Measurements from ENCODE around the gene NCKAP5.

The NCKAP5 gene

DNA sequence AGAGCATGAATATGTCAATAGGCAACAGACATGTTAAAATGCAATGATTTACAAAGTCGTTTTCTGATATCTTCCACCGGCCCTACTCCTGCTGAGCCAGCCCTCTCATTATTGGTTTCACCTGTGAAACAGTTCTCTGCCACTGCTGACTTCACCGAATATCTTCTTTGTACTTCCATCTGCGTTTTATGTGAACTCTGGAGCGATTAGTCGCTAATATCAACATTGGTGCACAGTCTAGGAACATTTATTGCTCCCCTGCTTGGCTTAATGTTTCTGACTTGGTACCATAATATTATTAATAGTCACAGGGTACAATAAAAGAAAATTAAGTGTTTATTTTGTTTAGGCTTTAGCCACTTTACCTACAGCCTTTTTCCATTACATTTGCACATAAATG lies 105.5 kb downstream of the NCKAP5 start:
- H3K4me3 ChIP-seq (ENCODE audit: low read depth in 1 of 2, low read length in 1 of 2), result no peak overlapping the region
- TF ChIP-seq, protein P1, sequence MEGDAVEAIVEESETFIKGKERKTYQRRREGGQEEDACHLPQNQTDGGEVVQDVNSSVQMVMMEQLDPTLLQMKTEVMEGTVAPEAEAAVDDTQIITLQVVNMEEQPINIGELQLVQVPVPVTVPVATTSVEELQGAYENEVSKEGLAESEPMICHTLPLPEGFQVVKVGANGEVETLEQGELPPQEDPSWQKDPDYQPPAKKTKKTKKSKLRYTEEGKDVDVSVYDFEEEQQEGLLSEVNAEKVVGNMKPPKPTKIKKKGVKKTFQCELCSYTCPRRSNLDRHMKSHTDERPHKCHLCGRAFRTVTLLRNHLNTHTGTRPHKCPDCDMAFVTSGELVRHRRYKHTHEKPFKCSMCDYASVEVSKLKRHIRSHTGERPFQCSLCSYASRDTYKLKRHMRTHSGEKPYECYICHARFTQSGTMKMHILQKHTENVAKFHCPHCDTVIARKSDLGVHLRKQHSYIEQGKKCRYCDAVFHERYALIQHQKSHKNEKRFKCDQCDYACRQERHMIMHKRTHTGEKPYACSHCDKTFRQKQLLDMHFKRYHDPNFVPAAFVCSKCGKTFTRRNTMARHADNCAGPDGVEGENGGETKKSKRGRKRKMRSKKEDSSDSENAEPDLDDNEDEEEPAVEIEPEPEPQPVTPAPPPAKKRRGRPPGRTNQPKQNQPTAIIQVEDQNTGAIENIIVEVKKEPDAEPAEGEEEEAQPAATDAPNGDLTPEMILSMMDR (IDR thresholded peaks at IDR 0.05), result no peak
- no peaks in the 10 kb centered on the region for H3K9me3 ChIP-seq

DNA sequence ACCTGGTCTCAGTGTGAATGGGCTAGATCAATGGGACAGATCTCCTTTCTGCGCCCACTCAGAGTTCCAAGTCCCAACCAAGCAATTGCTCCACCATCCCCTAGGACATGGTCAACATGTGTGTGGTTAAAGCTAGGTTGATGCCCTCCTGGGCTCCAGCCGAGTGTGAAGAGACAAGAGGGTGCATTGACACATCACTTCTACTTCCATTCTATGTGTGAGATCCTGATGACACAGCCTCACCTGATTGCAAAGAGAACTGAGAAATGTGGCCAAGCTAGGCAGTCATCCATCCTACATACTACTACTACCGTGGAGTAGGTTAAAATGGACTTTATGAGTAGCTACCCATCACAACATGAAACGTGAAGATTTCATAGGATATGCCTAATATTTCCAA lies 106.8 kb downstream of the NCKAP5 start:
- TF ChIP-seq, protein P1 (IDR thresholded peaks at IDR 0.05), result no peak
- Histone ChIP-seq H3K9me3 (no peaks in the 10 kb centered on the region), H3K27me3 (no peaks in the 10 kb centered on the region)

More for the DNA sequence above, 105.5 kb downstream of the NCKAP5 start:
- no peaks in the 10 kb centered on the region for H3K36me3 ChIP-seq
- no peaks in the 10 kb centered on the region for H3K27me3 ChIP-seq
- H3K4me1 ChIP-seq (ENCODE audit: control insufficient read depth in 1 of 2, insufficient read depth in 1 of 2, low read depth in 1 of 2, low read length in 1 of 2), result no peaks in the 10 kb centered on the region
- H3K27ac ChIP-seq, result no peak overlapping the region

DNA sequence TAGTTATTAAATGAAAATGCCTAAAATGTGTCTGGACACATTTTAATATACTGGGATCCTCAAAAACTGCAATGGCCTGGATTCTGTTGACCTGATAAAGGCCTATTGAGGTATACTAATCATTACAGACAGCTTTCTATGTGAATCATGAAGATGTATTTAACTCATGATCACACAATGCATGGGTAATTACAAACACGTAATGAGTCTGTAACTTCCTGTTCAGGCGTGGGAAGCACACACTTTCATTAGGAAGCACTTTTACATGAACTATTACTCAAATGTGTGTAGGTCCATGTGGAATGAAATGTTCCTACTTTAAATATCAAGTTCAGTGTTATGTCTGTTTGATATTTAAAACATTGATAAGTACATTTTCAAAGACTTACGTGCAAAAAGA lies 108.7 kb downstream of the NCKAP5 start:
- Histone ChIP-seq H3K36me3 (no peaks in the 10 kb centered on the region), H3K27ac (no peak overlapping the region), H3K4me3 (ENCODE audit: low read depth in 1 of 2, low read length in 1 of 2) (no peak overlapping the region), H3K4me1 (ENCODE audit: control insufficient read depth in 1 of 2, insufficient read depth in 1 of 2, low read depth in 1 of 2, low read length in 1 of 2) (no peaks in the 10 kb centered on the region), H3K9me3 (no peaks in the 10 kb centered on the region), H3K27me3 (no peaks in the 10 kb centered on the region)
- TF ChIP-seq, protein P1 (IDR thresholded peaks at IDR 0.05), result no peak

More for the DNA sequence above, 106.8 kb downstream of the NCKAP5 start:
- H3K4me1 ChIP-seq (ENCODE audit: control insufficient read depth in 1 of 2, insufficient read depth in 1 of 2, low read depth in 1 of 2, low read length in 1 of 2), result no peaks in the 10 kb centered on the region
- H3K36me3 ChIP-seq, result no peaks in the 10 kb centered on the region
- H3K4me3 ChIP-seq (ENCODE audit: low read depth in 1 of 2, low read length in 1 of 2), result no peak overlapping the region
- no peak overlapping the region for H3K27ac ChIP-seq

DNA sequence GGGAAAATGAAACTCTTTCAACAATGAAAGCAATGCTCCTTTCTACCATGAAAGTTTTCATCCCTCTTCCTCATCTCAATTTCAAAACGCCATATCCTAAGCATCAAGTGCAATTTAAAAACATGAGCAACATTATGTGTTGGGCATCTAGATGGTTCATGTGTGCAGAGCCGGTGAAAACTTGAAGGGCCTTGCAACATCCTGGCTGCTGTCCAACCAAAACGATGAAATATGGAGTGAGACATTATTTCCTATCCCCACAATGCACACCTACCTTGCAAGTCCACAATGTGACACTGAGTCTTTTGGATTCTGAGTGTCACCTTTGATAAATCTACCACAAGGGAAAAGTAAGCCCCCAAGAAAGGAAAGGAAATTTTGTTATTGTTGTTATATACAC lies 110.0 kb downstream of the NCKAP5 start:
- Histone ChIP-seq H3K36me3 (no peaks in the 10 kb centered on the region), H3K4me1 (ENCODE audit: control insufficient read depth in 1 of 2, insufficient read depth in 1 of 2, low read depth in 1 of 2, low read length in 1 of 2) (no peaks in the 10 kb centered on the region), H3K27ac (no peak overlapping the region), H3K4me3 (ENCODE audit: low read depth in 1 of 2, low read length in 1 of 2) (no peak overlapping the region), H3K9me3 (no peaks in the 10 kb centered on the region), H3K27me3 (no peaks in the 10 kb centered on the region)
- TF ChIP-seq, protein P1 (IDR thresholded peaks at IDR 0.05), result no peak

DNA sequence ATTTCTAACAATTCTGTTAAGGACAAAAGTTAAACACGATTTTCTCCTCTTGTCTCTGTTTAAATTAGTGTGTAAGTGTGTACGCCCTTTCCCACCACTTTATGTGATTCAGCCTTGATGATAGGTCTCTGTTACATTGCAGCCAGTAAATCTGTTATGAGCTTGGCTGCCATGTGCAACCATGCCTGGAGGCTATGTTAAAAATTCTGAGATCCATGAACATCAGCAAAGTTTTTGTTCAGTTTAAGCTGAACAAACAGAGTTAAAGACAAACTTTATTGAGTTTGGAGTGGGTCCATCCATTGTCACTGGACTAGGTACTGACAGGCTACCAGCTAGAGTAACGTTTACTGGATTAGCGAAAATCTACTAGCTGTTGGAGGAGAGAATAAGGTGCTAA lies 110.4 kb downstream of the NCKAP5 start:
- Histone ChIP-seq H3K27me3 (no peaks in the 10 kb centered on the region), H3K9me3 (no peaks in the 10 kb centered on the region), H3K27ac (no peak overlapping the region), H3K4me1 (ENCODE audit: control insufficient read depth in 1 of 2, insufficient read depth in 1 of 2, low read depth in 1 of 2, low read length in 1 of 2) (no peaks in the 10 kb centered on the region), H3K36me3 (no peaks in the 10 kb centered on the region), H3K4me3 (ENCODE audit: low read depth in 1 of 2, low read length in 1 of 2) (no peak overlapping the region)
- TF ChIP-seq, protein P1 (IDR thresholded peaks at IDR 0.05), result no peak

DNA sequence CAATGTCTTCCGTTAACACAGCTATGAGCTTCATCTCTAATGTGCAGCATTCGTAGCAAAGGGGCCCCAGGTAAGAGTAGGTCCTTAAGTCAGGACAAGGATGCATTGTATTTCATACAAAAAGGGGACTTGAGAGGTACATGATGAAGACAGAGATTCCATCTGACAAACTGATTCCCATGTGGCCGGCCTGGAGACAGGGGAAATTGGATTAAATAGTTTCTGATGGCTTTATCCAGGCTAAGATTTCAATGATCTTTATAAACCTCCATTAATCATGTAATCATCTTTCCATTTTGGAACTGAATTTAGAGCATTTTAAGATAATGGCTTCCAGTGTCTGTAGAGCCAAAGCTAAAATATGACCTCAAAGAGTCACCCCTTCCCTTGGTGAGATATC lies 111.3 kb downstream of the NCKAP5 start:
- Histone ChIP-seq H3K4me3 (ENCODE audit: low read depth in 1 of 2, low read length in 1 of 2) (no peak overlapping the region), H3K36me3 (no peaks in the 10 kb centered on the region), H3K27ac (no peak overlapping the region), H3K27me3 (no peaks in the 10 kb centered on the region), H3K9me3 (no peaks in the 10 kb centered on the region), H3K4me1 (ENCODE audit: control insufficient read depth in 1 of 2, insufficient read depth in 1 of 2, low read depth in 1 of 2, low read length in 1 of 2) (no peaks in the 10 kb centered on the region)
- TF ChIP-seq, protein P1 (IDR thresholded peaks at IDR 0.05), result no peak
